Tongue (tissue), 2 donors: ENCODE measurements around the gene GALR2. TPM values are rescaled to one million over a fixed set of nuclear protein-coding genes. Genes with fewer than 3 reads are reported as not detected.

Source experiments
- small RNA-seq: library from RNA; depleted of rRNA; stranded (forward); fragments of <200 nt; gene quantifications from one replicate; pipeline ENCODE3, GENCODE V24; 2014; ENCODE audit warnings: low replicate concordance
- total RNA-seq: library from RNA; depleted of rRNA; stranded (reverse); fragments of >200 nt; gene quantifications from one replicate; pipeline ENCODE4 v1.2.3, GENCODE V29; 2014

The GALR2 gene
- total RNA-seq, 1 donor from 2014 or later, result not detected

Small RNA genes within 50 kb of the gene (small RNA-seq; reads per million reads assigned to genes)
- 0.61 reads per million, percentile 78 among the genes with 10 or more reads in this experiment for gene MIR6868

Other genes with a start within 250 kb of the GALR2 start
- 82.3 TPM for gene UNC13D, start 230.4 kb upstream of the GALR2 start, total RNA-seq
- 22.9 TPM for gene WBP2, start 219.4 kb upstream of the GALR2 start, total RNA-seq
- 54.2 TPM for gene TRIM47, start 196.2 kb upstream of the GALR2 start, total RNA-seq
- gene TRIM65, start 177.8 kb upstream of the GALR2 start, total RNA-seq, result 25.8 TPM
- 62.1 TPM for gene MRPL38, start 169.9 kb upstream of the GALR2 start, total RNA-seq
- gene FBF1, start 133.7 kb upstream of the GALR2 start, total RNA-seq, result 9.8 TPM
- gene ACOX1, start 95.6 kb upstream of the GALR2 start, total RNA-seq, result 33.8 TPM
- 13.4 TPM for gene TEN1, start 95.5 kb upstream of the GALR2 start, total RNA-seq
- gene CDK3, start 73.9 kb upstream of the GALR2 start, total RNA-seq, result 7.2 TPM
- 42.3 TPM for gene EVPL, start 47.5 kb upstream of the GALR2 start, total RNA-seq
- gene SRP68, start 2.3 kb upstream of the GALR2 start, total RNA-seq, result 50.0 TPM
- gene ZACN, start 4.4 kb downstream of the GALR2 start, total RNA-seq, result not detected
- gene EXOC7, start 29.0 kb downstream of the GALR2 start, total RNA-seq, result 81.2 TPM
- gene FOXJ1, start 66.5 kb downstream of the GALR2 start, total RNA-seq, result 0.51 TPM
- 6.7 TPM for gene RNF157, start 165.7 kb downstream of the GALR2 start, total RNA-seq
- gene UBALD2, start 190.6 kb downstream of the GALR2 start, total RNA-seq, result 3.6 TPM
- 2.1 TPM for gene QRICH2, start 233.5 kb downstream of the GALR2 start, total RNA-seq